Measurements from ENCODE around the gene METTL1.

DNA sequence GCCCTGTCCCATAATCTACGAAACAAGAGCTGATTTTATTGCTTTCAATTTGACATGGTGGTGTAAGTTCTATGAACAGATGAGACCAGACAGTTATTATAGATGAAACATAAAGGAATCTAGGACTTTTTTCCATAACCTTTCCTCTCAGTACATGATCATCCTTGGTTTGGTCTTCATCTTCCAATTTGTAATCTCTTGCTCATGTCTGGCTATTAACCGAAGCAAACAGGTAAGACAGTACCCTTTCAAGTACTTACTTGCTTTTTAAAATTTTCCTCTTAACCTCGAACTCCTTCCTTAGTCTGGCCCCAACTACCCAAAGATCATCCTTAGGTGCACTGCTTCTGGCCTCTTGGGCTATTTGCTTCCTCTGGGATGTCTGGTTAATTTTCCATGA lies 25.9 kb downstream of the METTL1 start:
- TF ChIP-seq, protein P1, sequence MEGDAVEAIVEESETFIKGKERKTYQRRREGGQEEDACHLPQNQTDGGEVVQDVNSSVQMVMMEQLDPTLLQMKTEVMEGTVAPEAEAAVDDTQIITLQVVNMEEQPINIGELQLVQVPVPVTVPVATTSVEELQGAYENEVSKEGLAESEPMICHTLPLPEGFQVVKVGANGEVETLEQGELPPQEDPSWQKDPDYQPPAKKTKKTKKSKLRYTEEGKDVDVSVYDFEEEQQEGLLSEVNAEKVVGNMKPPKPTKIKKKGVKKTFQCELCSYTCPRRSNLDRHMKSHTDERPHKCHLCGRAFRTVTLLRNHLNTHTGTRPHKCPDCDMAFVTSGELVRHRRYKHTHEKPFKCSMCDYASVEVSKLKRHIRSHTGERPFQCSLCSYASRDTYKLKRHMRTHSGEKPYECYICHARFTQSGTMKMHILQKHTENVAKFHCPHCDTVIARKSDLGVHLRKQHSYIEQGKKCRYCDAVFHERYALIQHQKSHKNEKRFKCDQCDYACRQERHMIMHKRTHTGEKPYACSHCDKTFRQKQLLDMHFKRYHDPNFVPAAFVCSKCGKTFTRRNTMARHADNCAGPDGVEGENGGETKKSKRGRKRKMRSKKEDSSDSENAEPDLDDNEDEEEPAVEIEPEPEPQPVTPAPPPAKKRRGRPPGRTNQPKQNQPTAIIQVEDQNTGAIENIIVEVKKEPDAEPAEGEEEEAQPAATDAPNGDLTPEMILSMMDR (IDR thresholded peaks at IDR 0.05): no peak
- no peak for TF ChIP-seq POLR2A (IDR thresholded peaks at IDR 0.05)
